Ishikawa (cell line): Measurements from ENCODE around the gene BMP10.

ENCODE experiments used
- CEBPB ChIP-seq: IDR thresholded peaks from 2 replicates; pipeline ENCODE4 v1.6.1; 2012
- CREB1 ChIP-seq: IDR thresholded peaks from 2 replicates; pipeline ENCODE4 v1.6.1; 2012; ENCODE audit warnings: low read depth
- EP300 ChIP-seq: IDR thresholded peaks from 2 replicates; pipeline ENCODE4 v1.6.1; 2012; ENCODE audit warnings: borderline replicate concordance
- FOXM1 ChIP-seq: IDR thresholded peaks from 2 replicates; pipeline ENCODE4 v1.6.1; 2012; ENCODE audit warnings: low read depth, borderline replicate concordance
- MAX ChIP-seq: IDR thresholded peaks from 2 replicates; pipeline ENCODE4 v1.6.1; 2012
- NFIC ChIP-seq: IDR thresholded peaks from 2 replicates; pipeline ENCODE4 v1.6.1; 2012
- RAD21 ChIP-seq: IDR thresholded peaks from 2 replicates; pipeline ENCODE4 v1.6.1; 2012; ENCODE audit warnings: low read depth
- TAF1 ChIP-seq: IDR thresholded peaks from 2 replicates; pipeline ENCODE4 v1.6.1; 2012; ENCODE audit warnings: low read depth, mild to moderate bottlenecking
- TCF12 ChIP-seq: IDR thresholded peaks from 2 replicates; pipeline ENCODE4 v1.6.1; 2012; ENCODE audit warnings: low read depth
- TEAD4 ChIP-seq: IDR thresholded peaks from 2 replicates; pipeline ENCODE4 v1.6.1; 2012
- YY1 ChIP-seq: IDR thresholded peaks from 2 replicates; pipeline ENCODE4 v1.6.1; 2012; ENCODE audit warnings: low read depth
- ZBTB7A ChIP-seq: IDR thresholded peaks from 2 replicates; pipeline ENCODE4 v1.6.1; 2012; ENCODE audit warnings: low read depth
- TF ChIP-seq, protein P1 (sequence below): IDR thresholded peaks from 2 replicates; pipeline ENCODE4 v1.6.1; 2012
- TF ChIP-seq, protein P2 (sequence below): IDR thresholded peaks from 2 replicates; pipeline ENCODE4 v1.6.1; 2012; ENCODE audit warnings: low read depth, mild to moderate bottlenecking

DNA sequence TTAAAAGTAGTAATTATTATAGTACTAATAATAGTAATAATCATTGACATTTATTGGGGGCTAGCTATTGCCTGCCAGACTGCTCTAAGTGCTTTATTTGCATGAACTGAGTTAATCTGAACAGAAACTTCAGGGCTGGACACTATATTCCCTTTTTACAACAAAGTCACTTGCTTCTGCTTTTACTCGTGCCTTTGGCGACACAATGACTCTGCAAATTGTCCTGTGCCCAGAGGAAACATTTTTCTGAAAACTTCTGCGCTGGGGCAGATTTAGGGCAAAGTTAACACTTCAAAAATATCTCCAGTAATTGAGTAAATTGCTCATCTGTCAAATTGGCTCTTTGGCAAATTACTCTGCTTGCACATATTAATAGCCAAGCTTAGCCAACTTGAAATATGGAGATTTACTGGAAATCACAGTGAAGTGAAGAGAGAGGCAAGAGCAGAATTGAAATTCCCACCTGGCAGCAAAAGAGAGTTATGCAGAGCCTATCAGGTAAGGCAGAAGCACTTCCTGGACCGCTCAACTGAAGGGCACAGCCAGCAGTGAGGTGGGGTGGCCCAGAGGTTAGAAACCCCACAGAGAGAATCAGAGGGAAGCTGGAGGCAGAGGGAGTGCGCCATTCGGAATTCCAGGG, 36.3 kb downstream of the BMP10 start:
- no peak for TF ChIP-seq EP300
- TF ChIP-seq CEBPB: no peak
- no peak for TF ChIP-seq YY1
- no peak for TF ChIP-seq CREB1
- no peak for TF ChIP-seq MAX
- no peak for TF ChIP-seq TAF1
- TF ChIP-seq RAD21: no peak
- no peak for TF ChIP-seq NFIC
- no peak for TF ChIP-seq TCF12
- TF ChIP-seq ZBTB7A: no peak
- TF ChIP-seq FOXM1: no peak
- no peak for TF ChIP-seq TEAD4
- TF ChIP-seq, protein P1, sequence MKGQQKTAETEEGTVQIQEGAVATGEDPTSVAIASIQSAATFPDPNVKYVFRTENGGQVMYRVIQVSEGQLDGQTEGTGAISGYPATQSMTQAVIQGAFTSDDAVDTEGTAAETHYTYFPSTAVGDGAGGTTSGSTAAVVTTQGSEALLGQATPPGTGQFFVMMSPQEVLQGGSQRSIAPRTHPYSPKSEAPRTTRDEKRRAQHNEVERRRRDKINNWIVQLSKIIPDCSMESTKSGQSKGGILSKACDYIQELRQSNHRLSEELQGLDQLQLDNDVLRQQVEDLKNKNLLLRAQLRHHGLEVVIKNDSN: no peak
- TF ChIP-seq, protein P2, sequence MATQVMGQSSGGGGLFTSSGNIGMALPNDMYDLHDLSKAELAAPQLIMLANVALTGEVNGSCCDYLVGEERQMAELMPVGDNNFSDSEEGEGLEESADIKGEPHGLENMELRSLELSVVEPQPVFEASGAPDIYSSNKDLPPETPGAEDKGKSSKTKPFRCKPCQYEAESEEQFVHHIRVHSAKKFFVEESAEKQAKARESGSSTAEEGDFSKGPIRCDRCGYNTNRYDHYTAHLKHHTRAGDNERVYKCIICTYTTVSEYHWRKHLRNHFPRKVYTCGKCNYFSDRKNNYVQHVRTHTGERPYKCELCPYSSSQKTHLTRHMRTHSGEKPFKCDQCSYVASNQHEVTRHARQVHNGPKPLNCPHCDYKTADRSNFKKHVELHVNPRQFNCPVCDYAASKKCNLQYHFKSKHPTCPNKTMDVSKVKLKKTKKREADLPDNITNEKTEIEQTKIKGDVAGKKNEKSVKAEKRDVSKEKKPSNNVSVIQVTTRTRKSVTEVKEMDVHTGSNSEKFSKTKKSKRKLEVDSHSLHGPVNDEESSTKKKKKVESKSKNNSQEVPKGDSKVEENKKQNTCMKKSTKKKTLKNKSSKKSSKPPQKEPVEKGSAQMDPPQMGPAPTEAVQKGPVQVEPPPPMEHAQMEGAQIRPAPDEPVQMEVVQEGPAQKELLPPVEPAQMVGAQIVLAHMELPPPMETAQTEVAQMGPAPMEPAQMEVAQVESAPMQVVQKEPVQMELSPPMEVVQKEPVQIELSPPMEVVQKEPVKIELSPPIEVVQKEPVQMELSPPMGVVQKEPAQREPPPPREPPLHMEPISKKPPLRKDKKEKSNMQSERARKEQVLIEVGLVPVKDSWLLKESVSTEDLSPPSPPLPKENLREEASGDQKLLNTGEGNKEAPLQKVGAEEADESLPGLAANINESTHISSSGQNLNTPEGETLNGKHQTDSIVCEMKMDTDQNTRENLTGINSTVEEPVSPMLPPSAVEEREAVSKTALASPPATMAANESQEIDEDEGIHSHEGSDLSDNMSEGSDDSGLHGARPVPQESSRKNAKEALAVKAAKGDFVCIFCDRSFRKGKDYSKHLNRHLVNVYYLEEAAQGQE: no peak
